Right lobe of liver (tissue), 4 donors: Measurements from ENCODE around the gene PFKP.

Experiments
- CTCF ChIP-seq, 4 donors: fragments of 200-600 bp in 3 of 4; fragments of 450-650 bp in 1 of 4; IDR thresholded peaks; one replicate each; pipeline versions ENCODE4 v1.5.1 to v1.8.0; 2016 to 2022; ENCODE audit warnings: antibody characterized with exemption in 4 of 4, mild to moderate bottlenecking in 2 of 4
- POLR2A ChIP-seq: fragments of 450-650 bp; IDR thresholded peaks from one replicate; pipeline ENCODE4 v1.6.1; 2017; ENCODE audit warnings: antibody characterized with exemption, mild to moderate bottlenecking
- donor health status: DM: no; HTN: no; CAD: no.
- donor health status: DM: no; HTN: no; CAD: no.
- donor health status: DM: no; HTN: yes; CAD: no.

- TF ChIP-seq POLR2A (no peak), CTCF (IDR thresholded peaks at IDR 0.05) (no peak)
Observed at GRCh38 chr10:3111621-3112163, 44.3 kb downstream of the PFKP start.
